DMS79 treated with DMSO at 0.1 percent for 48 hours (cell line): ENCODE measurements around the gene DCC.

Experiments
- DNase-seq: peaks from one replicate; lab custom pipeline; 2025; lab: John Stamatoyannopoulos, UW

Gene DCC

GRCh38 chr18:53521068-53521467 is 1181.1 kb downstream of the DCC start:
- DNase-seq, result no peak

DNA sequence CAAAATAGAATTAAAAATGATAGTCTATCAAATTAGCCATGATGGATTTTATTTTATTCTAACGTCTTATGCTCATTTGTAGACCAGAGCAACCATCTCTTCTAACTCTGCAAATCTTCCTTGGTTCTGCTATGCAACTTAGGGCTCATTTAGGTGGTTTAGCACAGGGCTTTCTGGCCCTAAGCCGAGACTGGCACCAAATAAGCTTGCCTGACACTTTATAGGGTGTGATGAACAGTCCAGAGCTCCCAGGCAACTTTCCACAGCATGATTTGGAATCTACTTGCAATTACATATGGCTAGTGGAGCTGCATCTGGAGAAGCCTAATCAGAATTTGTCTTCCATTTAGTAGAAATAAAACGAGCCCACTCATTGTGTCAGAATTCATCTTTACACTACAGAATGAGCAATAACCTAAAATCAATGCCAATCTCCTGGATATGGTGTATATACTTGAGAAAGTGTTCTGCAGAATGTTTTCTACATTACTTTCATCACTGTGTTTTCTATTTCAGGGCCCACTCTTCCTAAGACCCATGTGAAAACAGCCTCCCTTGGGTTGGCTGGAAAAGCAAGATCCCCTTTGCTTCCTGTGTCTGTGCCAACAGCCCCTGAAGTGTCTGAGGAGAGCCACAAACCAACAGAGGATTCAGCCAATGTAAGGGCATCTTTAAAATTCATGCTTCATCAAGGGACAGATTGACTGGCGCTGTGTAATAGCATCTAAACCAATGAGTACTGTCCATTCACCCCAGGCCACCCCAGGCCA is 1186.3 kb downstream of the DCC start:
- no peak for DNase-seq

DNA sequence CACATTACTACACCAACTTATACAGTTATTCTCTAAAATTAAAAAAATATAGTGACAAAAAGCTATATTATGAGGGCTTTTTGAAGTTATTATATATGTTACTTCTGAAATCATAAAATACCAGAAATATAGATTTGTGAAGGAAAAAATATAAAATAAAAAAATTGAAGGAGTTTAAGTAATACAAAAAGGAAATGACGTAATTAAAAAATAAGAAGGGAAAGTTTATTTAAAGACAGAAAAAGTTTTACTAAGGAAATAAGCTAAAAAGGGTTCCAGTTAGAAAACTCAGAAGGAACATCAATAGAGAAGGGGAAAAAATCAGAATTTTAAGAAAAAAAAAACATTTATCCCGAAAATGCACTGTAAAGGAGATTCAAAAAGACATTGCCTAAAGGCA is 1187.4 kb downstream of the DCC start:
- no peak for DNase-seq

- no peak for DNase-seq
These were observed 1191.2 kb downstream of the DCC start for GRCh38 chr18:53531187-53531586.

DNA sequence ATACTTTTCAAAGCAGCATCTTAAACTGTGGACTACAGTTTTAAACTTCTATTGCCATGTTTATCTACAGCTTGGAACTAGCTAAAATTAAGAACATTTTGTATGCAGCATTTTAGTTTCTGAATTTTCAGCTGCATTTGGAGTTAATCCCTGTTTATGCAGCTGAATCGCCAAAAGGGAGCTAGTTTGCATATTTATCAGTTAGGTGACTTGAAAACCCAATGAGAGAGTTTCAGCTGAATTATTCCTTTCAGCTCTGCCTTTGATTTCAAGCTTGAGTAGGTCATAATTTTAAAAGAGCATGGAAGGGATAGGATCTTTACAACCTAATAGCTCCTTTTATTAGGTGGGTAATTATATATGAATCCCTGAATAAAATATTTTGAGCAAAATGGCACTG is 1191.9 kb downstream of the DCC start:
- no peak for DNase-seq

DNA sequence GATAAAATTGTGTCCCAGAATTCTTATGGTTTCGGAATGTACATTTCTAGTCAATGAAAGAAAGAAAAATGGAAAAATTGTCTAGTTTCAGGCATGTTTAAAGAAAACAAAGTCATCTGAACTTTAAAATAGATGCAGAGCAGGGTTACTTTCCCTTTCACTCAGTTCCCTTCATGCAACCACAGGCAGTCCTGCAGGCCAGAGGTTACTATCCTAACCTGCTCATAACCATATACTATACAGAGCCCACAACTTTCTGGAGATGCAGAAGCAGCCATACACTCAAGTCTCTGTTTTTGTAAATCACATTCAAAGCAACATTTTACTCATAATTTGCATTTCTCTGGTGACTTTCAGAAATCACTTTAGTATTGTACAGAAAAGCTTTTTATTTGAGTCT is 1194.2 kb downstream of the DCC start:
- DNase-seq, result no peak

DNA sequence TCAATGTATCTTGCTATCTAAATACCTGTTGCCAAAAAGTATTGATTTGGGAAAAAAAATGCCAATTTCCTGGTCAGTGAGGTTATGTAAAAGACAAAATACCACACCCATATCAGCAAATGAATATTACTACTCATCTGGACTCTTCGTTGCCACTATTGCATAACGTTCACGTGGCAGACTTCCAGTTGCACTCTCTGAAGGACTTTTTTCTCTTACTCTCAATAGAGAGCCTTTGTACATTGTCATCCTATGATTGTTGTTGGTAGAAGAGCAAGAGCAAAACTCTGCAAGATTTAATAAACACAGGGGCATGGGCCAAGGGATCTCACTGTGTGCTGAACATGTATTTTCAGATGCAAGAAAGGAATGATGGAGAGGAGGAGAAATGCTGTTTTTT is 1194.7 kb downstream of the DCC start:
- no peak for DNase-seq

- no peak for DNase-seq
These were observed 1196.9 kb downstream of the DCC start for GRCh38 chr18:53536908-53537307.

DNA sequence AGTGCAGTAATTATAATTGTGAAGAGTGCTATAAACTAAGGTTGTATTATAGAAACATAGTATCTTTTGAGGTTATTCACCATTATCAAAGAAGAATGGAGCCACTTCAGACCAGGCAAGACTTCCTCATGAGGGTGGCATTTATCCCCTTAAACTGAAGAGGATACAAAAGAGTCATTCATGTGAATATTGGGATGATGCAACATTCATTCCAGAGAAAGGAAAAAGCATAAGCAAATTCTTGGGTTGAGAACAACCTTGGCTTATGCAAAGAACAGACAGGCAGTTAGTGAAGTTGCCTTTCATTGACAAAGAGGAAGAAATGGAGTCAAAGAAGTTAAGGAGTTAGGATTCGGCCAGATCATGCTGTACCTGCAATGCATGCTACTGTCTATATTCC is 1201.9 kb downstream of the DCC start:
- DNase-seq, result no peak

DNA sequence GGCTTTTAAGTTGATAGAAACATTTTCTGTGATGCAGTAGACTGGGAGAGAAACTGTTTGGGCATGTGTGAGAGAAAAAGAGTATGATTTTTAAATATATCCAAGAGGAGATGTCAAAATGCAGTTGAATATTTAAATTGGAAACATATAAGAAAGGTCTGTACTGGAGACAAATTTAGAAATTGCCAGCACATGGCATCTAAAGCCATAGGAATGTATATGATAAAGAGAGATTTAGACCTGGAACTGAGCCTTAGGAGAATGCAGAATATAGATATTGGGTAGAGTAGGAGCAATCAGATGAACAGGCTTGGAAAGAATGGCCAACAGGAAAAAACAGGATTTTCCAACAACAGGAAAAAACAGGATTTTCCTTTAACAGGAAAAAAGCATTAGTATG is 1203.7 kb downstream of the DCC start:
- no peak for DNase-seq

DNA sequence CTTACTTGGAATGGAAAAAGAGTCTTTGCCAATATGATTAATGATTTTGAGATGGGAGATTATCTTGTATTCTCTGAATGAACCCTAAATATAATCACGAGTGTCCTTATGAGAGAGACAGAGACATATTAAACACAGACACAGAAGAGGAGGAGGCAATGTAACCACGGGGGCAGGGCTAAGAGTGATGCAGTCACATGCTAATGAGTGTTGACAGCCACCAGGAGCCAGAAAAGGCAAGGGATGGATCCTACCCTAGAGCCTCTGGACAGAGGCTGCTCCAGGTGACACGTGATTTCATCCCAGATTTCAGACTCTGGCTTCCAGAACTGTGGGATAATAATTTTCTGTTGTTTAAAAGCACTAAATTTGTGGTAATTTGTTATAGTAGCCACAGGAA is 1204.9 kb downstream of the DCC start:
- DNase-seq, result no peak

DNA sequence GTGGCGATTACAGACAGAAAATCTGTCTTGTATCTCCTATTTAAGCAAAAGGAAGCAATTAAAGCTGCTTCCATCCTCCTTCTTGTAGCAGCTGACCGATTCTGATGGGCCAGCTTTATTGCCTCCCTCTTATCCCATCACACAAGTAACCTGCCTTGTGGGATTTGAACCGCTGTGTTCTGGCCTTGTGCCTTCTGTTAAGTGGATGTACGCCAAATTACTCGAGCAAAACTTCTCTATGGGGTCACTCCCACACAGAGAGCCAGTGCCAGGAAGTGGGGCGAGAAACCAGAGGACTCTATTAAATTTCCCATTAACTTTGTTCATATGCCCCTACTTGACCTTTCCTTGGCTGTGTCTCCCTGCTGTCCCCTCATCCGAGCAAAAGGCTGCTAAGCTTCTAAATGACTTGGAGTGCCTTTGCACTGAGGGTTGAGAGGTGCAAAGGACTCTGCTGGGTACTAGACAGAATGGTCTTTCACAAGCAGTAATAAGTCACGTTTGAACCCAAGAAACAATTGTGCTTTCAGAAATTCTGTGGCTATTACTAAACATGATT is 1212.0 kb downstream of the DCC start:
- DNase-seq, result no peak

- no peak for DNase-seq
These were observed 1213.0 kb downstream of the DCC start for GRCh38 chr18:53553030-53553429.

DNA sequence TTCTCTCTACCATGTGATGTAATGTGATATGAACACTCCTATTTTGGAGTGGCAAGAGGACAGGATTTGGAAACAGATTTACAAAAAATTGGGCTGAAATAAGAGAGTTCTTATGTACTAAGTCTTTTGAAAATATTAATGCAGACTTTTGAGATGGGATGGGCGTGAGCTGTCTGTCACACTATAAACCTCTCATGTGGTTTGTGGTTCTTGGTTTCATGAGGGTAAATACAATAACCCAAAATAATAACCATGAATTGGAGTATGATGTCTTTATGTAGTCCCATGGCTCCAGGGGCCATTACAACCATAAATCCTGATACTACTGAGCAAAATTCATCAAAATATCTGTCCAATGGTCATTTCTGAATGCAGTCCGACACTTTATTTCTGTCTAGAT is 1216.5 kb downstream of the DCC start:
- DNase-seq, result no peak

DNA sequence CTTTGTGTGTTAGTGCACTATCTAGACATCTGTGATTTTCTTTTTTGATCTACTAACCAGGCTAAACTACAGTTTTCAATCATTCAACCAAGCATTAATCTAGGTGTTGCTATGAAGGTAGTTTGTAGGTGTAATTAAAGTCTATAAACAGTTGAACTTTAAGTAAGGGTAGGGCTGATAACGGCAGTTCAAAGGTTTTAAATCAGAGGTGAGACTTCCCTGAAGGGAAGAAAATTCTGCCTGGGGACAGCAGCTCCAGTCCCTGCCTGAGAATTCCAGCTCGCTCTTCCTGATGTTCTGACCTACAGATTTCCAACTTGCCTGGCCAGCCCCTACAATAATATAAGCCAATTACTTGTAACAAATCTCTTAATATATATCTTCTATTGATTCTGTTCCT is 1220.5 kb downstream of the DCC start:
- no peak for DNase-seq

DNA sequence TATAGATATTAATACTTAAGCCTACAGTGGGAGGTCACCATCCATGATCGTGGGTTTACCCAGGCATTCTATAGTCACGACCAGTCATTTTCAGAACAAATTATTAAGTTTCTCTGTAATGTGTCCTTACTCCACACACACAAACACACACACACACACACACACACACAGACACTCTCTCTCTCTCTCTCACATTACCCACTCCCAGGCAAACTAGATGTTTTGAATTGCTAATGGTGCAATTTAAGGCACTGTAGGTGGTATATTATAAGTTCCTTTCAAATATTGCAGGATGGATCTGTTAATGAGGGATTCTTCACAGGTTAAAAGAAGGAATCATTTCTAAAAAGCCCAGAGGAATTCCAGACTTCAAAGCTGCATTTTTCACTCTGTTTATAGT is 1226.6 kb downstream of the DCC start:
- DNase-seq, result no peak

DNA sequence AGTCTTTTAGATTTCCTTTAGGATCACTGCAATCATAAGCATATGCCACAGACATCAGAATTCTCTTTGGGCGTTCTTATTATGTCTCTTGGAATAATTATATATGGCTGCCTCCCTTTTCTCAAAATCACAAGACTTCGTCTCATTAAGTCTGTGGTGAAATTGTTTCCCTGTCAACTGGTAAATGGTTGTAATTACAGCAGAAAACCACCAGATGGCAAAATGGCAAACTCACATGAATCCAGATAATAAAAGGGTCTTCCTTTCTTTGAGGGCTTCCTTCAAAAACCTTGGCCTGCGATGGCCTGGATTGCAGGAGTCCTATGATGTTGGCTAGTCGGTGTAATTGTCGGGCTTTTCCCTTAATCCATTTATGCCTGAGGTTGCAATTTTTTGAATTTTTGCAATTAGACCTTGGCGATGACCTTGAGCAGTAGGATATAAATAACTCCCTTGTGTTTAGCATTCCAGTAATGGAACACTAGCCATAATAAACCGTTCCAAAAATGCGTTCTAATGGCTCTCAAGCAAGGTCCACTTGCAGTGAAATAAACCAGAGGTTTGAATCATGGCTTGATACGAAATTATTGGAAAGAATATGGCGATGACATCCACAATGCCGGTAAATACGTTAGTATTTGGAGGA is 1228.1 kb downstream of the DCC start:
- no peak for DNase-seq
